ENCODE results near the gene RNF225.
"Not testable (repeated sequence)": the region's sequence is repeated elsewhere in the genome, so short reads cannot be mapped to it uniquely, and the experiment has no call there.

RNF225 gene

GRCh38 chr19:58362272-58362994 lies 33.0 kb upstream of the RNF225 start, which contains the start of gene ZNF497:
Gene ZNF497, minus strand, starts transcription at chr19:58362751. Its CDS starts 5,116 bp downstream, at chr19:58357635.
- DNase-seq, result peak; percentile 77

DNA sequence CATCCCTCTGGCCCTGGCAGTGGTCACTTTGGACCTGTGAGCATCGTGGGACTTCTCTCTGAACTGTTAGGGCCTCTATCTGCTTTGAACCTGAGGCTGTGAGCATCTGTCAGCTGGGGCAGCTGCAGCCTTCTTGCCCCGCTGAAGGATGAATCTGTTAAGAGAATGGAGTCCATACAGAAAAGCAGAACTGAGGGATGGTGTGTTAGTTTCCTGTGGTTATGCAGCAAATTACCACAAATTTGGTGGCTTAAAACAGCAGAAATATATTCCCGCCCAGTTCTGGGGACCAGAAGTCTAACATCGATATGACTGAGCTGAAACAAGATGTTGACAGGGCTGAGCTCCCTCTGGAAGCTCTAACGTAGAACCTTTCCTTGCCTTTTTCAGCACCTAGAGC lies 31.3 kb upstream of the RNF225 start:
- DNase-seq, result no peak

DNA sequence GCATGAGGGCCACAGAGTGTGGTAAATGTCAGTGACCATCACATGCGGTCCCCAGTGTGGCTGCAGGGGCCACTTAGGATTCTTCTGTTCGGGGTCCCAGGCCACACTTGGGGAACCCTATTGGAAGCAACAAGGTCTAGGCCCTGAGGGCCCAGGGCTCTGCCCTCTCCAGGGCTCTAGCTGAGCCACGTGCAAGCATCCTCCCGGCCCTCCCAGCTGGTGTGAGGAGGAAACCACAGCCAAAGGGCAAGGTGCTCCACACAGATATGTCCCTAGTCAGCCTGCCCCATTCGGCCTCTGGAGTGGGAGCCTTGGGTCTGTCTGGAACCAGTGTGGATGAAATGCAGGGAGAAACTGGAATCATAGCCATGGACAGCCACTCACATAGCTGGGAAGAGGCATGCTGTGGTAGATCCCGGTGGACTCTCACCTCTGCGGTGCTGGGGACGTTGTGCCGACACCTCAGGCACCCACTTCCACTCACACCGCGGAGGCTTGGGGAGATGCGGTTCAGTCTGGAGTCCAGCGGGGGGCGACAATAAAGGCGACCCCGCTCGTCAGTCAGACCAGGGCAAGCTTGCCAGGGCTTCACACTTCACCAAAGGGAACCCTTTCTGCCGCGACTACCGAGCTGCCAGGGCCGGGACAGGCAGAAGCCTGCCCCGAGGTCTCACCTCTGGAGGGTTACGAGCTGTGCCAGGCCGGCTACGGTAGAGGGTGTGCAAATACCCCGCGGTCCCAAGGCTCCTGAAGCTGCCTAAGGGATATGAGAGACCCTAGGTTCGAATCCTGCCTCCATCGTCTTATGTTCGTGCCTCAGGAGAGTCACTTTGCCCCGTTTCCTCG lies 28.6 kb upstream of the RNF225 start:
- no peak for DNase-seq

DNA sequence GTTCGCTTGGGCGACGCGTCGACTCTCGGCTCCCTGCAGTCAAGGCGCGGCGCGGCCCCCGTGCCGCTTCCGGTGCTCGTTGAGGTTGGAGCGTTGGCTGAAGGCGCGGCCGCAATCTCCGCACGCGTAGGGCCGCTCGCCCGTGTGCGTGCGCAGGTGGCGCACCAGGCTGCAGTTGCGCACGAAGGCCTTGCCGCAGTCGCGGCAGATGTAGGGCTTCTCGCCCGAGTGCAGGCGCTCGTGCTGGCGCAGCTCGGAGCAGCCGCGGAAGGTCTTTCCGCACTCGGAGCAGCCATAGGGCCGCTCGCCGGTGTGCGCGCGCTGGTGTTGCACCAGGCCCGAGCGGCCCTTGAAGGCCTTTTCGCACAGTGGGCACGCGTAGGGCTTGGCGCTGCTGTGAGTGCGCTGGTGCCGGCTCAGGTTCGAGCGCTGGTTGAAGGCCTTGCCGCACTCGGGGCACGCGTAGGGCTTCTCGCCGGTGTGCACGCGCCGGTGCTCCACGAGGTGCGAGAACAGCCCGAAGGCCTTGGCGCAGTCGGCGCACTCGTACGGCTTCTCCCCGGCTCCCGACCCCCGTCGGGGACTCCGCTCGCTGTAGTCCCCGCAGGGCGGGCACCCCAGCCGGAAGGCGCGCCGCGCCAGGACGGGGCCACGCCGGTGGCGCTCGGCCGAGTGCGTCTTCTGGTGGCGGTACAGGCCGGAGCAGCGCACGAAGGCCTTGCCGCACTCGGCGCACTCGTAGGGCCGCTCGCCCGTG lies 27.6 kb upstream of the RNF225 start:
- no peak for DNase-seq

GRCh38 chr19:58368561-58369360 lies 26.7 kb upstream of the RNF225 start:
- no peak for DNase-seq

- DNase-seq, result no peak
Observed at GRCh38 chr19:58372311-58373133, 22.9 kb upstream of the RNF225 start.

DNA sequence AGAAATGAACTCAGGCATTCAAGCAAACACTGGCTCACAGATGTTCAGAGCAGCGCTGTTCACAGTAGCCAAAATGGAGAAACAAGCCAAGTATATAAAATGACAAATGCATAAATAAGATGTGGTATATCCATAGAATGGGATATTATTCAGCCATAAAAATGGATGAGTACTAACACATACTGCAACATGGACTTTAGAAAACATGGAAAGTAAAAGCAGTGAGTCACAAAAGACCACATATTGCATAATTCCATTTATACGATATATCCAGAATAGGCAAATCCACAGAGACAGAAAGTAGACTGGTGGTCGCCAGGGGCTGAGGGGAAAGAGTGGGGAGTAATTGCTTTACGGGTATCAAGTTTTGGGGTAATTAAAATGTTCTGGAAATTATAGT lies 21.3 kb upstream of the RNF225 start:
- no peak for DNase-seq

DNA sequence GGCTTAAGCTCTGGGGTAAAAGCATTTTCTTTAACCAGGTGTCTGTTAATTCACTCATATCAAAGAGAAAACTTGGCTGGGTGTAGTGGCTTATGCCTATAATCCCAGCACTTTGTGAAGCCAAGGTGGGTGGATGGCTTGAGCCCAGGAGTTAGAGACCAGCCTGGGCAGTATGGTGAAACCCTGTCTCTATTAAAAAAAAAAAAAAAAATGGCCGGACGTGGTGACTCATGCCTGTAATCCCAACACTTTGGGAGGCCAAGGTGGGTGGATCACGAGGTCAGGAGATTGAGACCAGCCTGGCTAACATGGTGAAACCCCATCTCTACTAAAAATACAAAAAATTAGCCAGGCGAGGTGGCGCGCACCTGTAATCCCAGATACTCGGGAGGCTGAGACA lies 18.7 kb upstream of the RNF225 start:
- not testable (repeated sequence) for DNase-seq

GRCh38 chr19:58379246-58379645 lies 16.2 kb upstream of the RNF225 start:
- no peak for DNase-seq

DNA sequence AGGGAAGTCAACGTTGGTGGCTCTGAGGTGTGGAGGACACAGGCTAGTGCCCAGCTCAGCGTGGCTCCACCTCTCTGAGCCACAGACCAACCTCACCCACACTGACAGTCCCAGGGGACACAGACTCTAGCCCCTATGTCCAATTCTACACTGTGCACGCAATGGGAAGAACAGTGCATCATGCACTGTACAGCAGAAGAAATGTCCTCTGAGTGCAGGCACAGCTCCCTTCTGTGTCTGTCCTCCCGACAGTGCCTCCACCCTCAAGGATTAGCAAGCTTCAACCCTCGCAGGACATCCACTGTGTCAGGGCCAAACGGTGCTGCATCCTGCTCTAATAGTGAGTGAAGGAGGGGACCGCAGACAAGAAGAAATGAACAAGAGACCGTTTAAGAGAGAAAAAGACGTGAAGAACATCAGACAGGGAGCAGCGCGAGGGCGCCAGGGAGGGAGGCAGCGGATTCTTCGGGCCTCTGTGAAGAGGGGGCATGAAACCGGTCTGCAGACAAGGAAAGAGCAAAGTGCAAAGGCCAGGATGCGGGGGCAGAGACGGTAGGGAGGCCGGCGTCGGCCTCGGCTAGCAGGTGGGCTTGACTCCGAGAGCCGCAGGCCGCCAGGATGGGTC lies 15.3 kb upstream of the RNF225 start:
- DNase-seq, result no peak

- peak; percentile 98 for DNase-seq
Observed at GRCh38 chr19:58380662-58381459, 14.6 kb upstream of the RNF225 start, which contains the start of gene ZNF837. Gene ZNF837, minus strand, starts transcription at chr19:58381030. Its CDS starts 11,698 bp downstream, at chr19:58369332.

- DNase-seq, result no peak
Observed at GRCh38 chr19:58381460-58382212, 13.8 kb upstream of the RNF225 start.

GRCh38 chr19:58382997-58383603 lies 12.4 kb upstream of the RNF225 start:
- no peak for DNase-seq

- no peak for DNase-seq
Observed at GRCh38 chr19:58385313-58385890, 10.1 kb upstream of the RNF225 start.

DNA sequence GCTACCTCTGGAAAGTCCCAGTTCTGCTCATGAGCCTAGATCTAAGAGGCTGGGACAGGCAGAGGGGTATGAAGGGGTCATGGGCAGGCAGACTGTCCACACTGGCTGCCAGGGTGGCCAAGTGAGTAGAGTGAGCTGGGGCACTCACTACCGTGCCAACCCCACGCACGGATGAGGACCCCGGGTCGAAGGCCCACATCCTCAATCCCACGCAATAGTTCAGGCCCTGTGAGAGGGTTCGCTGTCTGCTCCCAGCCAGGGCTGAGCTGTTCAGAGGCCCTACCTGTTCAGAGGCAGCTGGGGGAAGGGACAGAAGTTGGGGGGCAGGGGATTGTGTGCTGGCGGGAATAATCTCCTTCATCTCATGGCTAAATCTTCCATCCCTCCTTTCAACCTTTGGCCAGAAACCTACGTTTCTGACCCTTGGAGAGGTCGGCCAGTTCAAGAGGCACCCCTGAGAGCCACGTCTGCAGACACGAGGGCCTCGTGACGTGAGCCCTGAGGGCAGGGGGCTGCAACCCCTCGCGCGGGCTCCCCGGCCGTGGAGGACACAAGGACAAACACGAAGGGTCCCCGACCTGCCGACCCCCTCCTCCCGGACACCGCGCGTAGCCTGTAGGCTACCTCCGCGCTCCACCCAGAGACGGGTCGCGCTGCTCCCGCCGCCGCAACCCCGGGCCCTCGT lies 9.4 kb upstream of the RNF225 start:
- no peak for DNase-seq

- peak; percentile 96 for DNase-seq
Observed at GRCh38 chr19:58386576-58387337, 8.7 kb upstream of the RNF225 start, which contains the start of gene RPS5. Gene RPS5, plus strand, starts transcription at chr19:58387269. Its CDS starts 869 bp downstream, at chr19:58388138.
